Ovary (tissue), 9 donors: ENCODE measurements around the gene ZMYM2. TPM values are rescaled to one million over a fixed set of nuclear protein-coding genes. Genes with fewer than 3 reads are reported as not detected.

Experiments used
- DNase-seq, 5 donors: peaks; one replicate each; pipeline ENCODE4 v3.0.0-alpha.2; 2019 to 2020
- H3K27ac ChIP-seq, 2 donors: fragments of 200-600 bp; one replicate each; pipeline versions ENCODE4 v1.5.1 to v1.8.0; 2019 to 2022
- H3K27me3 ChIP-seq: fragments of 200-600 bp; one replicate; pipeline ENCODE4 v1.8.0; 2022
- H3K36me3 ChIP-seq: fragments of 200-600 bp; sonication (generic); one replicate; pipeline ENCODE4 v1.5.1; 2019
- H3K4me1 ChIP-seq: one replicate; pipeline ENCODE4 v1.8.1; 2013; ENCODE audit warnings: mild to moderate bottlenecking, moderate library complexity; ENCODE audit not compliant: insufficient read depth
- H3K4me3 ChIP-seq: fragments of 200-600 bp; sonication (generic); one replicate; pipeline ENCODE4 v1.5.1; 2017
- H3K9me3 ChIP-seq, 2 donors: fragments of 200-600 bp in 1 of 2; sonication (generic) in 1 of 2; one replicate each; pipeline versions ENCODE4 v1.5.1 to v1.8.1; 2013 to 2019; ENCODE audit warnings: mild to moderate bottlenecking in 1 of 2, moderate library complexity in 1 of 2
- CTCF ChIP-seq, 3 donors: fragments of 450-650 bp in 2 of 3; fragments of 200-600 bp in 1 of 3; IDR thresholded peaks; one replicate each; pipeline versions ENCODE4 v1.5.1 to v1.8.0; 2016 to 2022; ENCODE audit warnings: antibody characterized with exemption in 3 of 3, mild to moderate bottlenecking in 1 of 3
- EP300 ChIP-seq: sonication (generic); formaldehyde crosslinking; IDR thresholded peaks from one replicate; pipeline ENCODE4 v1.6.1; 2017; ENCODE audit warnings: antibody characterized with exemption
- POLR2A ChIP-seq: fragments of 450-650 bp; IDR thresholded peaks from one replicate; pipeline ENCODE4 v1.6.1; 2017; ENCODE audit warnings: antibody characterized with exemption, mild to moderate bottlenecking, moderate library complexity
- whole genome bisulfite sequencing, 3 donors: extraction: QIAGEN DNeasy Blood & Tissue Kit in 1 of 3; methylation state at CpG; one replicate each; pipeline versions ENCODE4 v1.1.5 to v1.1.7; 2013 to 2017; 5-methylcytosine and 5-hydroxymethylcytosine counted together
- intact Hi-C, 4 donors: fragments of 100-400 bp; cut with DNase I; formaldehyde crosslinking; loops; one replicate each; pipeline versions ENCODE4 v1.11.0 to v1.15.1; 2022 to 2023
- polyA plus RNA-seq, 2 donors: library from polyadenylated mRNA; stranded (reverse); fragments of 200-250 nt in 1 of 2; fragments of 350-450 nt in 1 of 2; fragmentation: Illumina TruSeq in 1 of 2; extraction: RNeasy Lipid Tissue Mini Kit (QIAGEN cat#74804) in 1 of 2; gene quantifications; one replicate each; pipeline ENCODE4 v1.2.3, GENCODE V29; 2013 to 2014
- total RNA-seq, 7 donors: library from RNA; depleted of rRNA in 2 of 7; stranded (reverse); fragments of >200 nt in 2 of 7; fragmentation: NEBNext Ultra II Directional in 3 of 7; extraction: Animal tissue kit (Norgen Biotek cat#: 25700) in 3 of 7; gene quantifications; one replicate each; pipeline versions ENCODE4 v1.1.0 to v1.2.4, GENCODE V29; 2016 to 2023
- donor health status: DM: no; HTN: no; CAD: no; lungs with moderate emphysema.
- donor health status: DM: no; HTN: no; CAD: no.
- donor health status: Bipolar disorder and iron deficiency.
- donor health status: DM: yes; HTN: yes; CAD: no.
- donor health status: DM: no; HTN: no; CAD: no.
- donor health status: DM: yes; HTN: yes; CAD: no.

ZMYM2 gene
- total and polyA plus RNA-seq, 9 donors, result 17.2 to 97.6 (median 69.6) TPM

- 55 to 77% (median 74%) methylated on average over 2 of the region's 2 CpGs for WGBS, 3 donors
- no peak for DNase-seq
- no peak for TF ChIP-seq EP300
- no peak for TF ChIP-seq POLR2A
- no peaks in the 10 kb centered on the region for H3K9me3 ChIP-seq
- no peak overlapping the region for H3K4me3 ChIP-seq
- intact Hi-C loops, result no loop called here
- H3K4me1 ChIP-seq, result no peaks in the 10 kb centered on the region
- no peaks in the 10 kb centered on the region for H3K27me3 ChIP-seq
- H3K27ac ChIP-seq, result no peak overlapping the region
- H3K36me3 ChIP-seq, result no peaks in the 10 kb centered on the region
These were observed 150.5 kb downstream of the ZMYM2 start for GRCh38 chr13:20109037-20109436.

GRCh38 chr13:20114066-20114610 lies 155.6 kb downstream of the ZMYM2 start:
- H3K4me1 ChIP-seq, result no peaks in the 10 kb centered on the region
- H3K27ac ChIP-seq, result no peak overlapping the region
- 77 to 78% (median 78%) methylated on average over 10 of the region's 10 CpGs for WGBS, 3 donors
- no peak for DNase-seq
- intact Hi-C loops, result no loop called here
- H3K27me3 ChIP-seq, result no peaks in the 10 kb centered on the region
- no peaks in the 10 kb centered on the region for H3K36me3 ChIP-seq
- H3K4me3 ChIP-seq, result no peak overlapping the region
- no peak for TF ChIP-seq CTCF (IDR thresholded peaks at IDR 0.05)
- no peak for TF ChIP-seq EP300
- TF ChIP-seq POLR2A, result no peak
- H3K9me3 ChIP-seq, result no peaks in the 10 kb centered on the region

GRCh38 chr13:20116213-20116612 lies 157.7 kb downstream of the ZMYM2 start:
- H3K4me3 ChIP-seq, result no peak overlapping the region
- H3K9me3 ChIP-seq, result no peaks in the 10 kb centered on the region
- H3K27ac ChIP-seq, result no peak overlapping the region
- WGBS, 3 donors, result 81 to 92% (median 84%) methylated on average over 6 of the region's 6 CpGs
- H3K36me3 ChIP-seq, result no peaks in the 10 kb centered on the region
- DNase-seq, result no peak
- no peaks in the 10 kb centered on the region for H3K27me3 ChIP-seq
- H3K4me1 ChIP-seq, result no peaks in the 10 kb centered on the region
- intact Hi-C loops, result no loop called here
- no peak for TF ChIP-seq EP300
- TF ChIP-seq CTCF (IDR thresholded peaks at IDR 0.05), result no peak
- TF ChIP-seq POLR2A, result no peak

- intact Hi-C loops, result no loop called here
- Histone ChIP-seq H3K27me3 (no peaks in the 10 kb centered on the region), H3K4me1 (no peaks in the 10 kb centered on the region), H3K9me3 (no peaks in the 10 kb centered on the region), H3K36me3 (no peaks in the 10 kb centered on the region), H3K4me3 (peak overlapping the region; percentile 79), H3K27ac (peak overlapping the region; percentile 53 to 67)
- DNase-seq, result peak; percentile 55 to 76 (median 72)
- WGBS, 3 donors, result 2 to 4% (median 2%) methylated on average over 41 to 54 of the region's 55 CpGs
- no peak for TF ChIP-seq POLR2A
- TF ChIP-seq CTCF (IDR thresholded peaks at IDR 0.05), result no peak
- no peak for TF ChIP-seq EP300
These were observed 160.0 kb downstream of the ZMYM2 start for GRCh38 chr13:20118268-20119140.

GRCh38 chr13:20119960-20120359 lies 161.4 kb downstream of the ZMYM2 start:
- 73 to 86% (median 86%) methylated on average over 3 of the region's 3 CpGs for WGBS, 3 donors
- Histone ChIP-seq H3K4me1 (no peaks in the 10 kb centered on the region), H3K27ac (no peak overlapping the region), H3K27me3 (no peaks in the 10 kb centered on the region), H3K36me3 (no peaks in the 10 kb centered on the region), H3K9me3 (no peaks in the 10 kb centered on the region), H3K4me3 (peak overlapping the region; percentile 23)
- intact Hi-C loops, result no loop called here
- TF ChIP-seq EP300, result no peak
- no peak for TF ChIP-seq POLR2A
- TF ChIP-seq CTCF (IDR thresholded peaks at IDR 0.05), result no peak
- no peak for DNase-seq
